Activated T-cell treated with anti-CD3 and anti-CD28 coated beads, Interleukin-2, amount 50 U/mL, for 48 hours (primary cell): ENCODE data around the gene KCNIP1.

Experiments used
- DNase-seq, 2 experiments: peaks; one replicate each; pipeline ENCODE4 v3.0.0-alpha.2; 2020

KCNIP1 gene

GRCh38 chr5:170509348-170509660 lies 5.5 kb downstream of the KCNIP1 start:
- no peak for DNase-seq

DNA sequence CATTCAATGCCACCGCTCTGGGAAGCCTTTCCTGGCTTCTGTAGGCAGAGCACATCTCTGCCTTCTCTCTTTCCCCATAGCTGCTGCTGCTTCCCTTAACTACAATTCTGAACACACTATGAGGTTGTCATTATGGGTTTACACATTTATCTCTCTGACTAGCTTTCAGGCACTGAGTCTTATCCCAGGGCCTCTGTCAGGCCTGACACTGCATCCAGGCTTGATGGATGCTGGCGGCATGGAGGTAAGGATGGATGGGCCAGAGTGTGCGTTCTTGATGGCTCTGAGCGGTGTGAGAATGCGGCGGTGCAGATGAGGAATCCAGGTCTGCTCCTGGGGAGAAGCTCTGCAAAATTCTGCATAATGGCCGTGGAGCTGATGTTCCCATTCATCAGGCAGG lies 6.3 kb downstream of the KCNIP1 start:
- DNase-seq, result no peak

GRCh38 chr5:170510559-170510958 lies 6.7 kb downstream of the KCNIP1 start:
- DNase-seq, result no peak

- no peak for DNase-seq
These were observed 7.9 kb downstream of the KCNIP1 start for GRCh38 chr5:170511551-170512258.

GRCh38 chr5:170513856-170514525 lies 10.2 kb downstream of the KCNIP1 start:
- no peak for DNase-seq

- no peak for DNase-seq
These were observed 13.6 kb downstream of the KCNIP1 start for GRCh38 chr5:170517411-170517810.

DNA sequence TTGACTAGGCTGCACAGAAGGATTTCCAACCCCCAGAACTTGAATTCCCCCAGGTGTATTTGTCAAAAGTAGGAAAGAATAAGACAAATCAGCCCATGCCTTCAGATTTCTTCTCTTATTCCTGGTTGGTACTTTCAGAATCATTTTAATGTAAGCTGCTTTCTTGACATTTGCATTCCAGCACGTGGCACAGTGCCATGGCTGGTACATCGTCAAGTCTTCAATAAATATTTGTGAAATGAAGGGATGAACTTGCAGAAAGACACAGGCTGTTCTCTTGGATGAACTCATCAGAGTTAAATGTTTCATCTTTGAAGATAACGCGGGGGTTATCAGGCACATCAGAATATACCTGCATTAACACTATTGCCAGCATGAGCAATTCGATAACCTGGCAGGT lies 14.5 kb downstream of the KCNIP1 start:
- DNase-seq, result no peak

GRCh38 chr5:170519549-170519948 lies 15.7 kb downstream of the KCNIP1 start:
- no peak for DNase-seq

- DNase-seq, result no peak
These were observed 16.6 kb downstream of the KCNIP1 start for GRCh38 chr5:170520372-170520771.

DNA sequence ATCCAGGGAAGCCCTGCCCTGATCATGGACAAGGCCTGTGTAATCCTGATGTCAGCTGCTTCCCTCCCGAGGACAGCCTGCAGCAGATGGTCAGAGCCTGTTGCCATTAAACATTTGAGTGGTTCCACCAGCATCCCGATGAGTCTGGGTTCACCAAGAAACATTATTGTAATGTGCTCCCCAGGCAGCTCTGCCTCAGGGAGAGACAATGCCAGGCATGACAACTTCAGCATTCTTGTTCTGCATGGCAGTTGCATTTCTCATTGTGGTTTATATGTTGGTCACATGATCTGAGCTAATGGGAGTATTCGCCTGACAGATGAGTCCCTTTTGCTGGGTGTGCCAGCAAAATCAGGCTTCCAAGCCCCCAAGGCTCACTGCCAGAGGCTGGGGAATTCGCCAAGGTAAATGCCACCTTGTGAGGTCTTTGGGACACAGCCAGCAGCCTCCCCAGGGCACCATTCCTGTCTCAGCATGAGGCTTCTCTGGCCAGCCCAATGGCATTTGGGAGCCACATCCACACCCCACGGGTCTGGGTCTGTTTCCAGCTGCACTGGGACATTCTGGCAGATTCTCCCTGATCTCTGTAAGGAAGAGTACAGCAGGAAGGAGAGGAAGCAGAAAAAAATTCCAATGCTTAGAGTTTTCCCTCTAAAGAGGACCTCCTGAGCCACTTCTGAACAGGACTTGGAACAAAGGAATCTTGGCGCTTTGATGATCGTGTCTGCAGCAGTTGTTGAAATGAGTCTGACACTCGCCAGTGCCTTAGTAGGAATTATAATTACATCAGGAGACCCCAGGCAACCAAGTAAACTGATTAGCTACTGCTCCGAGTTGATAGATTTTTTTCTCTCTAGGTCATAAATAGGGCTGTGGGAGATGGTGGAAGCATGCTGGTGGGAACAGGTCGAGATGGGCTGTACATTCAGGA lies 18.7 kb downstream of the KCNIP1 start:
- DNase-seq, result no peak

DNA sequence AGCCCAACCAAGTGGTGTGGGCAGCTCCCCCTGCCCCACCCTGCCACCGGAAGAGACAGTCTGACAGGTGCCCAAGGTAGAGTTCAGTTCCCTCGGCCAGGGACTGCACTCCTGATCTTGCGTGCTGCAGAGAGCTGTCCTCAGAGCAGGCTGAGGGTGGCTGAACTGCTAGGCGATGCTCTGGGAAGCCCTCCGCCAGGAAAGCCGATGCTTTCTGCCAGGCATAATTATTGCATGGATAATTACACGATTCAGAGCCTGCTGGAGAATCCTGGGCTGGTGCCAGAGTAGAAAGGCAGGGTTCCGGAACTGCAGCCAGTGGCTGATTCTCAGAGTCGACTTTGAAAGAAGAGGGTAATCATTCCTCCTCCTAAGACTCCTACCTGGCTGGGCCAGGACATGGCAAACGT lies 19.3 kb downstream of the KCNIP1 start:
- no peak for DNase-seq

DNA sequence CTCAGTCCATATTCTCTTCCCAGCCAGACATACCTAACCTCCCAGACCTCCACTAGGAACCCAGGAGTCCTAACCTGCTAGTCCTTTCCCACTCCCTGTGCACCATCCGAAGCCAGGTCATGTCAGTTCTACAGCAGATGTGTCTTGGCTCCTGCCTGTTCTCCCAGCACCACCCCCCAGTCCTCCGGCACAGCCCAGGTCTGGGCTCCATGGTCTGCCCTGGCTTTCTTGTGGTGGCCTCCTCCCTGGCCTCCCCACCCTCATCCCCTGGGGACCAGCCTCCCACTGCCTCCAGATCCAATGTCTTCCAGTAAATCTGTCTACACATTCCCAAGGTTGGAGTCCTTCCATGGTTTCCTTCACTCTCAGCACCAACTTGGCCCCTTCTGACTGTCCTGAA lies 20.0 kb downstream of the KCNIP1 start:
- no peak for DNase-seq

- DNase-seq, result no peak
These were observed 20.8 kb downstream of the KCNIP1 start for GRCh38 chr5:170524576-170524975.

DNA sequence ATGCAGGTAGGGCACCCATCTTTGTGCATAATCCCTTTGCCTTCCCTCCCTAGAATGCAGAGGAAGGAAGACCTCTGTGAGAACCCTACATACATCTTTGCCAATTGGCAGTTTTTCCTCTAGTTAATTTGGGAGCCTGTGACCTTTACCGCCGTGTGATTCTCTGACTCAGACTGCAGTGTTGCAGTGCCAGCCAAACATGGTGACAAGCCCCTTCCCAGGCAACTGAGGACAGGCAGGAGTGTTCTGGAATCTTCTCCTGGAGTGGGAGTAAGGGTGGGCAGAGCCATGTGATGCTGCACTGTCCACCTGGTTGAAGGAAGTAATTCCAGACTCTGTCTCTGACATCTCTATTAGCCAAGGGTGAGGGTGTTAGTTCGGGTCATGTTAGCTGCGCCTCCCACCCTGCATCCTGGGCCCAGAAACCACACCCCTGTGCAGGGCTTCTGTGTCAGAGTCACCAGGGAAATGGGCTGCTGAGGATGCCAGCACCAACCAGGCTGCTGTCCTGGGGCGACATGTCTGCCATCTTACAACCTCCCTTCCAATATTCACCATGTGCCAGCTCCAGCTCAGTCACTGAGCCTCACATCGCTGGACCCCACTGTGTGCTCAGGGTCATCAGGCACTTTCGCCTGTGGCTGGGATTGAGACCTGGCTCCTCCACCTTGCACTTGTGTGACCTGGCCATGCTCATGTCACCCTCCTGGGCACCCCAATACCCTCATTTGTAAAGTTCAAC lies 21.8 kb downstream of the KCNIP1 start:
- DNase-seq, result no peak

GRCh38 chr5:170527991-170528390 lies 24.2 kb downstream of the KCNIP1 start:
- no peak for DNase-seq

DNA sequence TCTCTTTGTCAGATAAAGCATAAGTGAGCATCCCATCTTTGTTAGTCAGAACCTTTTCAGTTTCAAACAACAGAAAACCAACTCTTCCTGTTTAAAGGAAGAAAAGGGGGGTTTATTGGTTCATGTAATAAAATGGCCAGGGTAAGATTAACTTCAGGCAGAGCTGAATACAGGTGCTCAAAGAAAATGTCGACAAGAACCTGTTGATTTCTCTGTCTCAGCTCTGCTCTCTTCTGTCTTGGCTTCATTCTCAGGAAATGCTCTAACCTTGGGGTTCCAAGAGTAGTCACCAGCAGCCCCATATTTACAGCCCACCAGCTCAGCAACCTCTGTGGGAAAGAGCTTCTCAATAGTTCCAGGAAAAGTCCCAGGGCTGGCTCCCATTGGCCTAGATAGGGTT lies 25.2 kb downstream of the KCNIP1 start:
- no peak for DNase-seq

DNA sequence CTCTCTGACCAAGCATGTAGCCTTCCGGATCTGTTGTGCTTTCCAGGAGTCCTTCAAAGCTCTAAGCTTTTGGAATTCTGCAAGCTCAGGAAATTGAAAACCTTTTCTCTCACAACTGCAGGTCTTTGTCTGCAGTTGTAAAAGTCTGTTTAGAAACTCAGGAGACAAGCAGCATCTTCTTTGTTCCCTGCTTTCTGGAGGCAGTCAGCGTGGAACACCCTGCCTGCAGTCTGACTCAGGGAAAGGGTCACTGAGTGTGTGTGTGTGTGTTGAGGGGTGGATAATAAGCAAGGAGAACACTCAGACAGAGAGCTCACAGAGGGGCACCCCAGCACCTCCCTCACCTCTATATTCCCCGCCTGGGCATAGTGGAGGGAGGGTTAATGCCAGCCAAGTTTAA lies 29.1 kb downstream of the KCNIP1 start:
- DNase-seq, result no peak

DNA sequence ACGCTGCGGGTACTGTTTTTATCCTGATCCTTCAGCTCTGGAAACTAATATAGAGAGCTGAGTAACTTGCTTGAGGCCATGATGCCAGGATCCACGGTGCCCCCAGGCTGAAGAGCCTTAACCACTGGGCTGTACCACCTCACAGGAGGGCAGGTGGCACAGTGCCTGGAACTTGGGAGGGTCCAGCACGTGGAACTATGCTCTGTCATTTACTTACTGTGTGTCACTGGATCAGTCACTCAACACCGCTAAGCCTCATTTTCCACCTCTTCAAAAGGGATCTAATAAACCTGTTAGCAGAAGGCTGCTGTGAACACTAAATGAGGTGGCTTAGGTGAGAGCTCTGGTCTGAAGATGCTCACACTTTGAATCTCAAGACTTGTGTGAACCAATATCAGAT lies 29.6 kb downstream of the KCNIP1 start:
- no peak for DNase-seq

- no peak for DNase-seq
These were observed 30.4 kb downstream of the KCNIP1 start for GRCh38 chr5:170534177-170534576.

DNA sequence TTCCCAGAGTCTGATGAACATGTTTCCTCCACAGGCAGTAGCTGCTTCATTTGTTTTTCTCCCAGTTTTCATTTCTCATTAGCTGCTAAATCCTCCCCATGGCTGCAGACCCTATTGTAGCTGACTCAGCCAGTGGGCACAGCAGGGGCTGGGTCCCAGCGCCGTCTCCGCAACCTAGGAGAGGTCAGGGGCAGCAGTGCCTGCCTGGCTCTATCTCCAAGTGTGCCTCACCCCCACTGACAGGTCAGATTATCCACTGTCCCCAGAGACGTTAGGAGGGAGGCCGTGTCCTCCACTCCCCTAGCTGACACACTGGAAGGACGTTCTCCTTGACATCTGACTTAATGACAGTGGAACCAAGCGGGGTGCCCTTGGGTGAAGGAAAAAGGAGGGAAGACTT lies 31.1 kb downstream of the KCNIP1 start:
- no peak for DNase-seq

- DNase-seq, result no peak
These were observed 32.7 kb downstream of the KCNIP1 start for GRCh38 chr5:170536525-170536924.

DNA sequence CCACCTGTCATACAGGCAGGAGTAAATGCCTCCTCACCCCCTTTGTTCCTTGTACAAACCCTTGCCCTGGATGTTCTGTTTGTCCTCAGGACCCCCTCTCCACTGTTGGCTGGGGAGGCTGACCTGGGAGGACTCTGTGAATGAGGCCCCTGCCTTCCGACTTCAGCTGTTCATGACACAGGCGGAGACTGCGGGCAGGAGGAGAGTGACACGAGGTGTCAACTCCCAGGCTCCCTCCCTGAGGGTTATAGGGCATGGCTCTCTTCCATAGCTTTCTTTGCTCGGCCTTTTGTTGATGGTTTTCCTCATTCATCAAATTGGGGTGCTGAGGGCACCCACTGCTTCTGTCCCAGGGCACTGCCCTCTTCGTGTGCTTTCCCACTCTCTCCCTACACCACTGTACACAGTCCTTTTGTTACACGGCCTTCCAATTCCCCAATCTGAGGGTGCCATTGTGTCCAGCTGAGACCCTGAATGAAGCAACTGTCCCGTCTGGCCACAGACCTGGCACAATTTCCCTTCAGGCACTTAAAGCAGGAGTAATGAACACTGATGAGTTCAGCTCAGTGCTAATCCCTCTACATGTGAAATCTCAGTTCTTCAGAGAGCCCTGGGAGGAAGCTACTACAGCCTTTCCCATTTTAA lies 33.8 kb downstream of the KCNIP1 start:
- DNase-seq, result no peak

DNA sequence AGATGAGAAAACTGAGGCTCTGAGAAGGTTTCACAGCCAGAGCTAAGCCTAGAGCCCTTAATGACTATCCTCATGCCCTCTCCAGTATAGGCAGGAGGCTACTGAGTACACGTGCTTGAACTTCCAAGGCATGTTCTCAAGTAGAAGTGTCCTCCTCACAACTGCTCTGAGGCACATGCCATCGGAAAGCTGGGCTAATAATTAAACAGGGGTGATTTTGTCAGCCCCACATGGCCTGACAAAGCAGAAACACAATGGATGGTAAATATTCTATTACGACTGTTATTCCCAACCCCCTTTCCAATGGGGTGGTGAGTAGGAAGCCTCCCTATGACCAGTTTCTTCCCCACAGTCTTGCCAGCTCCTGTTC lies 34.3 kb downstream of the KCNIP1 start:
- DNase-seq, result no peak
